IMR-90 (cell line): ENCODE measurements around the gene AUNIP. TPM values are rescaled to one million over a fixed set of nuclear protein-coding genes. Genes with fewer than 3 reads are reported as not detected.

Experiments
- ATAC-seq: fragments of 200-7000 bp; cut with Tn5 transposase; 2 replicates; pipeline ENCODE4 v1.9.1; 2020; ENCODE audit warnings: low read depth, mild to moderate bottlenecking, moderate library complexity
- BruUV-seq: library from RNA; stranded (reverse); fragments of 400-500 nt; replicated peaks from 2 replicates; lab custom pipeline; 2021; lab: Mats Ljungman, UMichigan
- CTCF ChIA-PET: fragments of 300-600 bp; formaldehyde crosslinking; extraction: SDS; loops from one replicate; lab custom pipeline; 2021; ENCODE audit warnings: antibody characterized with exemption; lab: Yijun Ruan, JAX
- POLR2A ChIA-PET: fragments of 300-600 bp; sonication (Branson Sonifier 250); formaldehyde crosslinking; loops from one replicate; lab custom pipeline; 2022; ENCODE audit warnings: antibody characterized with exemption; ENCODE audit not compliant: unreplicated experiment; lab: Charles Lee
- DNase-seq: peaks from one replicate; pipeline ENCODE4 v3.0.0; 2013
- H2AFZ ChIP-seq: replicated peaks from 2 replicates; pipeline ENCODE3; 2013; ENCODE audit warnings: low read length, mild to moderate bottlenecking; ENCODE audit not compliant: poor library complexity
- H2AK5ac ChIP-seq: 2 replicates; pipeline ENCODE4 v1.6.1; 2013; ENCODE audit warnings: low read depth, low read length, inconsistent platforms
- H2AK9ac ChIP-seq: replicated peaks from 2 replicates; pipeline ENCODE3; 2013; ENCODE audit warnings: mild to moderate bottlenecking, low read depth, low read length, moderate library complexity; ENCODE audit not compliant: poor library complexity
- H2BK120ac ChIP-seq: 2 replicates; pipeline ENCODE4 v1.6.1; 2013; ENCODE audit warnings: low read depth, low read length, inconsistent platforms
- H2BK15ac ChIP-seq: 3 replicates; pipeline ENCODE4 v1.6.1; 2013; ENCODE audit warnings: low read depth, low read length, inconsistent platforms
- H2BK20ac ChIP-seq: 2 replicates; pipeline ENCODE4 v1.6.1; 2013; ENCODE audit warnings: low read depth, mild to moderate bottlenecking, inconsistent platforms, low read length, moderate library complexity
- H2BK5ac ChIP-seq: 2 replicates; pipeline ENCODE4 v1.6.1; 2013; ENCODE audit warnings: mild to moderate bottlenecking, low read depth, low read length, inconsistent platforms; ENCODE audit not compliant: poor library complexity, severe bottlenecking
- H3K14ac ChIP-seq: replicated peaks from 2 replicates; pipeline ENCODE4 v1.6.1; 2013; ENCODE audit warnings: low read depth, low read length, inconsistent platforms
- H3K18ac ChIP-seq: 2 replicates; pipeline ENCODE4 v1.6.1; 2013; ENCODE audit warnings: low read depth, low read length, control low read depth
- H3K23ac ChIP-seq: 2 replicates; pipeline ENCODE4 v1.6.1; 2013; ENCODE audit warnings: low read depth, low read length, inconsistent platforms
- H3K27ac ChIP-seq: 2 replicates; pipeline ENCODE4 v1.5.1; 2013; ENCODE audit warnings: mild to moderate bottlenecking, control low read depth, low read length; ENCODE audit not compliant: insufficient read depth
- H3K27me3 ChIP-seq: 2 replicates; pipeline ENCODE4 v1.6.1; 2013; ENCODE audit warnings: low read length; ENCODE audit not compliant: control insufficient read depth, insufficient read depth
- H3K36me3 ChIP-seq: 2 replicates; pipeline ENCODE4 v1.6.1; 2013; ENCODE audit warnings: low read length, mixed read lengths; ENCODE audit not compliant: control insufficient read depth, insufficient read depth
- H3K4ac ChIP-seq: 2 replicates; pipeline ENCODE4 v1.6.1; 2013; ENCODE audit warnings: low read depth, low read length, inconsistent platforms
- H3K4me1 ChIP-seq: 2 replicates; pipeline ENCODE4 v1.6.1; 2013; ENCODE audit warnings: low read length, mixed read lengths; ENCODE audit not compliant: control insufficient read depth, insufficient read depth
- H3K4me2 ChIP-seq: 2 replicates; pipeline ENCODE4 v1.6.1; 2013; ENCODE audit warnings: low read depth, mild to moderate bottlenecking, control low read depth, low read length, moderate library complexity
- H3K4me3 ChIP-seq: 2 replicates; pipeline ENCODE4 v1.5.1; 2013; ENCODE audit warnings: low read depth, mild to moderate bottlenecking, control low read depth, low read length, moderate library complexity; ENCODE audit not compliant: insufficient read depth
- H3K56ac ChIP-seq: 2 replicates; pipeline ENCODE4 v1.6.1; 2013; ENCODE audit warnings: low read length, inconsistent platforms; ENCODE audit not compliant: insufficient read depth; ENCODE audit errors: extremely low read depth
- H3K79me1 ChIP-seq, 2 experiments: 2 replicates each; pipeline ENCODE4 v1.6.1; 2013; ENCODE audit warnings: low read length in 2 of 2, inconsistent platforms in 1 of 2, low read depth in 1 of 2
- H3K9ac ChIP-seq: 2 replicates; pipeline ENCODE4 v1.6.1; 2013; ENCODE audit warnings: low read depth, low read length, control low read depth
- H3K9me1 ChIP-seq: 2 replicates; pipeline ENCODE4 v1.6.1; 2013; ENCODE audit warnings: low read length, inconsistent platforms; ENCODE audit not compliant: insufficient read depth
- H3K9me3 ChIP-seq: 2 replicates; pipeline ENCODE4 v1.6.1; 2013; ENCODE audit warnings: low read length; ENCODE audit not compliant: control insufficient read depth, insufficient read depth
- H4K20me1 ChIP-seq: 2 replicates; pipeline ENCODE4 v1.6.1; 2013; ENCODE audit warnings: low read length, inconsistent platforms; ENCODE audit not compliant: insufficient read depth
- H4K5ac ChIP-seq: 2 replicates; pipeline ENCODE4 v1.6.1; 2013; ENCODE audit warnings: mild to moderate bottlenecking, low read depth, low read length, control low read depth
- H4K8ac ChIP-seq, 2 experiments: 2 replicates each; pipeline ENCODE4 v1.6.1; 2013; ENCODE audit warnings: low read depth in 2 of 2, low read length in 2 of 2, control low read depth in 1 of 2, inconsistent platforms in 1 of 2
- H4K91ac ChIP-seq: 2 replicates; pipeline ENCODE4 v1.6.1; 2013; ENCODE audit warnings: low read depth, low read length, inconsistent platforms; ENCODE audit not compliant: insufficient read depth
- BHLHE40 ChIP-seq: fragments of 150-350 bp; IDR thresholded peaks from 2 replicates; pipeline ENCODE4 v1.6.1; 2016; ENCODE audit warnings: mild to moderate bottlenecking, low read depth, low read length
- CHD1 ChIP-seq: IDR thresholded peaks from 2 replicates; pipeline ENCODE4 v1.6.1; 2012; ENCODE audit warnings: low read depth, low read length, improper control_type of control experiment
- CTCF ChIP-seq: conservative IDR thresholded peaks from 2 replicates; pipeline ENCODE4 v1.5.1; 2012; ENCODE audit warnings: mild to moderate bottlenecking, low read depth, low read length, improper control_type of control experiment
- ELK1 ChIP-seq: fragments of 150-350 bp; IDR thresholded peaks from 2 replicates; pipeline ENCODE4 v1.6.1; 2016; ENCODE audit warnings: low read depth, mild to moderate bottlenecking, low read length, moderate library complexity, borderline replicate concordance
- MAZ ChIP-seq: IDR thresholded peaks from 2 replicates; pipeline ENCODE4 v1.6.1; 2012; ENCODE audit warnings: low read depth, mild to moderate bottlenecking, low read length, improper control_type of control experiment, moderate library complexity, borderline replicate concordance
- NFE2L2 ChIP-seq: fragments of 150-350 bp; IDR thresholded peaks from 2 replicates; pipeline ENCODE4 v1.6.1; 2016; ENCODE audit warnings: low read depth, mild to moderate bottlenecking, low read length
- RCOR1 ChIP-seq: IDR thresholded peaks from 2 replicates; pipeline ENCODE4 v1.6.1; 2012; ENCODE audit warnings: mild to moderate bottlenecking, low read length, improper control_type of control experiment; ENCODE audit not compliant: insufficient replicate concordance
- RFX5 ChIP-seq: IDR thresholded peaks from 2 replicates; pipeline ENCODE4 v1.8.0; 2012; ENCODE audit warnings: low read depth, mild to moderate bottlenecking, low read length, moderate library complexity
- USF2 ChIP-seq: fragments of 150-350 bp; IDR thresholded peaks from 2 replicates; pipeline ENCODE4 v1.6.1; 2017; ENCODE audit warnings: mild to moderate bottlenecking, antibody characterized with exemption, low read length, low read depth
- WGBS, 2 experiments: methylation state at CpG; one replicate each; pipeline versions ENCODE4 v1.1.5 to v1.1.7; 2013; ENCODE audit warnings: missing lambda C conversion rate in 2 of 2; ENCODE audit not compliant: insufficient read length in 1 of 2; ENCODE audit errors: extremely low coverage in 2 of 2; 5-methylcytosine and 5-hydroxymethylcytosine counted together
- dilution Hi-C: fragments of 300-500 bp; cut with HindIII; formaldehyde crosslinking; loops from one replicate; pipeline ENCODE4 v1.14.3; 2018; ENCODE audit warnings: low sequenced_read_pairs; ENCODE audit not compliant: unreplicated experiment
- in situ Hi-C: fragments of 300-500 bp; cut with MboI; formaldehyde crosslinking; loops from 3 replicates; pipeline ENCODE4 v1.14.3; 2019; ENCODE audit warnings: low sequenced_read_pairs, inconsistent platforms, mixed read lengths
- intact Hi-C: fragments of 100-400 bp; cut with micrococcal nuclease; formaldehyde crosslinking; loops from 2 replicates; pipeline ENCODE4 v1.10.0; 2022
- polyA plus RNA-seq, 3 experiments: library from polyadenylated mRNA; depleted of rRNA; stranded (reverse); fragments of >200 nt; gene quantifications; 2 replicates each; pipeline ENCODE4 v1.2.3, GENCODE V29; 2012; ENCODE audit warnings: low replicate concordance in 1 of 3
- total RNA-seq: library from RNA; depleted of rRNA; stranded (reverse); fragments of >200 nt; gene quantifications from 2 replicates; pipeline ENCODE4 v1.2.3, GENCODE V29; 2012

The AUNIP gene
- total and polyA plus RNA-seq, 2 of the 4 experiments (the other 2 are of a cell fraction): 2.4 to 5.0 TPM

GRCh38 chr1:25800703-25801377 is 58.4 kb downstream of the AUNIP start:
- Histone ChIP-seq H2AK5ac (peak overlapping the region; percentile 37), H3K4me1 (peaks cover 9% of the 10 kb centered on the region), H3K4me2 (peak overlapping the region; percentile 91), H3K9me1 (peaks cover 9% of the 10 kb centered on the region), H3K4ac (peak overlapping the region; percentile 52), H2BK120ac (no peak overlapping the region), H2BK20ac (no peak overlapping the region), H3K56ac (no peak overlapping the region), H2BK15ac (no peak overlapping the region; the same call in 2 of the 3 replicates), H3K79me1 (peaks cover 28 to 43% of the 10 kb centered on the region in 2 experiments), H4K91ac (0 out of 2 replicates have a peak overlapping the region, but pooled peaks have one; percentile 51), H3K9me3 (no peaks in the 10 kb centered on the region), H3K4me3 (peak overlapping the region; percentile 87), H3K27me3 (no peaks in the 10 kb centered on the region), H3K27ac (peak overlapping the region; percentile 71), H4K5ac (peak overlapping the region; percentile 18; the same call in 1 of the 2 replicates), H2AFZ (peak overlapping the region; percentile 84), H4K20me1 (peaks cover 7% of the 10 kb centered on the region; the same call in 1 of the 2 replicates), H4K8ac (peak overlapping the region in 1 of 2 experiments; percentile 74; a peak in 2 of 4 replicates), H3K14ac (peak overlapping the region; percentile 6), H3K36me3 (peaks cover 6% of the 10 kb centered on the region; the same call in 1 of the 2 replicates), H3K9ac (peak overlapping the region; percentile 97), H2AK9ac (peak overlapping the region; percentile 35), H3K18ac (peak overlapping the region; percentile 55; the same call in 1 of the 2 replicates), H3K23ac (peak overlapping the region; percentile 93), H2BK5ac (peak overlapping the region; percentile 19)
- DNase-seq (no peak), ATAC-seq (peak; percentile 9)
- dilution Hi-C loops (no loop called here), intact Hi-C loops (no loop called here), in situ Hi-C loops (loop anchor here (25.0 kb wide), 2 partner anchors 389 to 564 kb away; partner anchors contain the start of genes RHCE, RSRP1 and SYF2)
- TF ChIP-seq CTCF (no peak), RFX5 (no peak), MAZ (no peak), RCOR1 (no peak), BHLHE40 (no peak), ELK1 (no peak), CHD1 (no peak), USF2 (no peak), NFE2L2 (no peak)
- CTCF ChIA-PET: interaction anchor here (0.6 kb wide), 1 partner anchor 12 kb away, joined by 3 read pairs; no protein-coding TSS in a partner anchor
- no TSS peak for BruUV-seq
- POLR2A ChIA-PET: no interaction called here
- 50% methylated on average over 5 of the region's 15 CpGs; no CpG with 5 or more reads in 1 of the 2 experiments for WGBS, 2 experiments
